GM13977 (cell line): Measurements from ENCODE around the gene ZNF610.
"Not testable (repeated sequence)": the region's sequence is repeated elsewhere in the genome, so short reads cannot be mapped to it uniquely, and the experiment has no call there.

Experiments
- DNase-seq: peaks from one replicate; pipeline ENCODE4 v3.0.0; 2012; ENCODE audit warnings: low spot score
- in situ Hi-C: fragments of 300-500 bp; cut with MboI; formaldehyde crosslinking; loops from one replicate; pipeline ENCODE4 v1.12.0; 2022; ENCODE audit warnings: low sequenced_read_pairs, low pct_unique_long_range_greater_than_20kb, mixed read lengths, inconsistent platforms; ENCODE audit not compliant: unreplicated experiment
- TF ChIP-seq, protein P1 (sequence below): IDR thresholded peaks from 2 replicates; pipeline ENCODE4 v1.5.1; 2012; ENCODE audit warnings: mild to moderate bottlenecking, control low read depth; ENCODE audit not compliant: insufficient read depth; ENCODE audit errors: extremely low read depth, missing control alignments

Gene ZNF610

GRCh38 chr19:52297601-52298364, 38.3 kb upstream of the ZNF610 start:
- in situ Hi-C loops: no loop called here
- TF ChIP-seq, protein P1, sequence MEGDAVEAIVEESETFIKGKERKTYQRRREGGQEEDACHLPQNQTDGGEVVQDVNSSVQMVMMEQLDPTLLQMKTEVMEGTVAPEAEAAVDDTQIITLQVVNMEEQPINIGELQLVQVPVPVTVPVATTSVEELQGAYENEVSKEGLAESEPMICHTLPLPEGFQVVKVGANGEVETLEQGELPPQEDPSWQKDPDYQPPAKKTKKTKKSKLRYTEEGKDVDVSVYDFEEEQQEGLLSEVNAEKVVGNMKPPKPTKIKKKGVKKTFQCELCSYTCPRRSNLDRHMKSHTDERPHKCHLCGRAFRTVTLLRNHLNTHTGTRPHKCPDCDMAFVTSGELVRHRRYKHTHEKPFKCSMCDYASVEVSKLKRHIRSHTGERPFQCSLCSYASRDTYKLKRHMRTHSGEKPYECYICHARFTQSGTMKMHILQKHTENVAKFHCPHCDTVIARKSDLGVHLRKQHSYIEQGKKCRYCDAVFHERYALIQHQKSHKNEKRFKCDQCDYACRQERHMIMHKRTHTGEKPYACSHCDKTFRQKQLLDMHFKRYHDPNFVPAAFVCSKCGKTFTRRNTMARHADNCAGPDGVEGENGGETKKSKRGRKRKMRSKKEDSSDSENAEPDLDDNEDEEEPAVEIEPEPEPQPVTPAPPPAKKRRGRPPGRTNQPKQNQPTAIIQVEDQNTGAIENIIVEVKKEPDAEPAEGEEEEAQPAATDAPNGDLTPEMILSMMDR: no peak
- DNase-seq: no peak

DNA sequence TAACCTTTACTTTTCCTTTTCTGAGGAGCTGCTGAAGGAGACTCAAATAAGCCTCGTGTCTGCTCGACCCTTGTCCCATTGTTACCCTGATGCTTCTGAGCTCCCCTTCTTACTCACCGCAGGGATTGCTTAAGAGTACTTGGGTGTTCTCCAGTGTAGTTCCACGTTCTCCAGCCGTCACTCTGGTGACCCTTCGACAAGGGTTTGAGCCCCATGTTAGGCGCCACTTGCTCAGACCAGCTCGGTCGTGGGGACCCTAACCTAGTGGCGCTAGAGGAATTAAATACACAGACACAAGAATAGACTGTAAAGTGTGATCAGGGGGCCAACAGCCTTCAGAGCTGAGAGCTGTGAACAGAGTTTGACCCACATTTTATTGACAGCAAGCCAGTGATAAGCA, 28.8 kb upstream of the ZNF610 start:
- in situ Hi-C loops: no loop called here
- TF ChIP-seq, protein P1: no peak
- DNase-seq: no peak

DNA sequence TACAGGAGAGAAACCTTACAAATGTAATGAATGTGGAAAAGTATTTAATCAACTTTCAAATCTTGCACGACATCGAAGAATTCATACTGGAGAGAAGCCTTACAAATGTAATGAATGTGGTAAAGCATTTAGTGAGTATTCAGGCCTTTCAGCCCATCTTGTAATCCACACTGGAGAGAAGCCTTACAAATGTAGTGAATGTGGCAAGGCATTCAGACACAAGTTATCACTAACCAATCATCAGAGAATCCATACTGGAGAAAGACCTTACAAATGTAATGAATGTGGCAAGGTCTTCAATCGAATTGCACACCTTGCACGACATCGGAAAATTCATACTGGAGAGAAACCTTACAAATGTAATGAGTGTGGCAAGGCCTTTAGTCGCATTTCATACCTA, 13.6 kb upstream of the ZNF610 start:
- in situ Hi-C loops: no loop called here
- no peak for DNase-seq
- TF ChIP-seq, protein P1: no peak

DNA sequence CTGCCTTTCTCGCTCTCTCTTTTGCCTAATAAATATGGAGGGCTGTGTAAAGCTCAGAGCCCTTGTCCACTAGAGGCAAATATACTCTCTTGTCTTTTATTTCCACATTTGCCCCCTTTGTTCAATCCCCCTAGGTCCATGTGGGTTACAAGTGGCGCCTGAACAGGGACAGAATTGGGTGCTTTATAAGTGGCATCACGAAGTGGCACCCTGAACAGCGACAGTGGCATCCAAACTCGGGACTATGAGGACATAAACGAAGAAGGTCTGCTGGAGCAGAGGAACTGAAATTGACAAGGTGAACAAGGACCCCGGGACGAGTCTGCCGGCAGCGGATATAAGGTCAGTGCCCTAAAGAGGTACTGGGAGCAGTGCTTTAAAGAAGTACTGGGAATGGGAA, 4.3 kb upstream of the ZNF610 start:
- no peak for DNase-seq
- in situ Hi-C loops: no loop called here
- TF ChIP-seq, protein P1: no peak

GRCh38 chr19:52335768-52336116, 301 bp upstream of the ZNF610 start:
- no peak for DNase-seq
- in situ Hi-C loops: no loop called here
- TF ChIP-seq, protein P1: no peak

DNA sequence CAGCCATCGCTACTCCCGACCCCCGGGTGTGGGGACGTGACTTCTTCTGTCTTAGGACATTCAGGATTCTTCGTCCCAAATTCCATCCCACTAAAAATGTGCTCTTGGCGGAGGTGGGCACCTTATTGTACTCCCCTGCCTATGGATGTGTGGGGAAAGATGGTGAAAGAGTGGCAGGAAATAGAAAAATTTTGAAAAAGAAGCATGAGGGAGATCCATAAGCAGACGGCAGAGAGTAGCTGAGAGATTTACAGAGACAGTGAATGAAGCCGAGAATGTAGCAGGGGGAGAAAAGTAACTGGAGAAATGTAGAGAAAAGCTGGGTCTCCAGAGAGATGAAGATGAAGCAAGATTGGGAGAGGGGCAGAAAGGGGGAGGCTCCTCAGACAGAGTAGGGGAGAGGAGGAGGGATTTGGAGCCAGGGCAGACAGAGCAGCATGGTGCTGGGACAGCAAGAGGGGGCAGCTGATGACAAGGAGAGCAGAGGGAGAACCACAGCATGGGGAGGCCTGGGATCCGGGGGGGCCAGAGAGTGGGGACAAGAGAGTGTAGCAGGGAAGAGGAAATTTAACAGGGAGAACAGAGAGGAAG, 843 bp downstream of the ZNF610 start:
- in situ Hi-C loops: no loop called here
- TF ChIP-seq, protein P1: no peak

GRCh38 chr19:52339022-52339421, 3.0 kb downstream of the ZNF610 start:
- DNase-seq, in situ Hi-C loops: not testable (repeated sequence)

More for the DNA sequence above, 843 bp downstream of the ZNF610 start:
- DNase-seq: no peak
